Trophoblast cell (in vitro differentiated cells and primary cell): ENCODE measurements around the gene GGT1.

Source experiments
- DNase-seq, 2 donors: peaks; one replicate each; pipeline ENCODE4 v3.0.0-alpha.2; 2016
- H2AFZ ChIP-seq: 2 replicates; pipeline ENCODE4 v1.6.1; 2013; ENCODE audit warnings: low read length, moderate library complexity, mild to moderate bottlenecking; ENCODE audit not compliant: insufficient read depth, poor library complexity
- H2AK5ac ChIP-seq: 2 replicates; pipeline ENCODE4 v1.6.1; 2013; ENCODE audit warnings: mild to moderate bottlenecking, low read length
- H2BK120ac ChIP-seq: 2 replicates; pipeline ENCODE4 v1.6.1; 2013; ENCODE audit warnings: low read length, mild to moderate bottlenecking, moderate library complexity; ENCODE audit not compliant: insufficient read depth, poor library complexity
- H2BK12ac ChIP-seq: 2 replicates; pipeline ENCODE4 v1.6.1; 2013; ENCODE audit warnings: mild to moderate bottlenecking, low read length, moderate library complexity
- H2BK5ac ChIP-seq: 2 replicates; pipeline ENCODE4 v1.6.1; 2013; ENCODE audit warnings: low read length, low read depth, moderate library complexity, mild to moderate bottlenecking; ENCODE audit not compliant: poor library complexity
- H3K14ac ChIP-seq: 2 replicates; pipeline ENCODE4 v1.6.1; 2013; ENCODE audit warnings: mild to moderate bottlenecking, low read length
- H3K18ac ChIP-seq: 2 replicates; pipeline ENCODE4 v1.6.1; 2013; ENCODE audit warnings: mild to moderate bottlenecking, low read length
- H3K23ac ChIP-seq: 2 replicates; pipeline ENCODE4 v1.6.1; 2013; ENCODE audit warnings: low read length
- H3K27ac ChIP-seq: 2 replicates; pipeline ENCODE4 v1.5.1; 2013; ENCODE audit warnings: low read depth, mild to moderate bottlenecking, inconsistent platforms, low read length, moderate library complexity
- H3K27me3 ChIP-seq: 2 replicates; pipeline ENCODE4 v1.6.1; 2013; ENCODE audit warnings: inconsistent platforms, mild to moderate bottlenecking, low read length, moderate library complexity; ENCODE audit not compliant: insufficient read depth
- H3K36me3 ChIP-seq, 2 experiments: 1 replicate in 1 of 2; 2 replicates in 1 of 2; pipeline ENCODE4 v1.6.1; 2013; ENCODE audit warnings: low read length in 2 of 2, mild to moderate bottlenecking in 2 of 2, moderate library complexity in 1 of 2; ENCODE audit not compliant: insufficient read depth in 2 of 2, control insufficient read depth in 1 of 2
- H3K4ac ChIP-seq: 2 replicates; pipeline ENCODE4 v1.6.1; 2013; ENCODE audit warnings: low read depth, mild to moderate bottlenecking, low read length, moderate library complexity
- H3K4me1 ChIP-seq, 2 experiments: 1 replicate in 1 of 2; 2 replicates in 1 of 2; pipeline ENCODE4 v1.6.1; 2013; ENCODE audit warnings: low read length in 2 of 2, mild to moderate bottlenecking in 2 of 2, moderate library complexity in 1 of 2; ENCODE audit not compliant: insufficient read depth in 2 of 2, control insufficient read depth in 1 of 2
- H3K4me2 ChIP-seq: 2 replicates; pipeline ENCODE4 v1.6.1; 2013; ENCODE audit warnings: inconsistent platforms, mild to moderate bottlenecking, low read length, moderate library complexity
- H3K4me3 ChIP-seq: 2 replicates; pipeline ENCODE4 v1.5.1; 2013; ENCODE audit warnings: mild to moderate bottlenecking, low read depth, low read length, inconsistent platforms
- H3K79me1 ChIP-seq: one replicate; pipeline ENCODE4 v1.6.1; 2013; ENCODE audit warnings: low read length
- H3K79me2 ChIP-seq: 2 replicates; pipeline ENCODE4 v1.6.1; 2013; ENCODE audit warnings: low read length, mild to moderate bottlenecking; ENCODE audit not compliant: control insufficient read depth, insufficient read depth, poor library complexity
- H3K9ac ChIP-seq: 2 replicates; pipeline ENCODE4 v1.6.1; 2013; ENCODE audit warnings: mild to moderate bottlenecking, low read length
- H3K9me3 ChIP-seq: 2 replicates; pipeline ENCODE4 v1.6.1; 2013; ENCODE audit warnings: low read depth, mild to moderate bottlenecking, control low read depth, inconsistent platforms, low read length; ENCODE audit not compliant: insufficient read depth
- H4K12ac ChIP-seq: 2 replicates; pipeline ENCODE4 v1.6.1; 2013; ENCODE audit warnings: low read depth, mild to moderate bottlenecking, low read length, moderate library complexity
- H4K8ac ChIP-seq: 2 replicates; pipeline ENCODE4 v1.6.1; 2013; ENCODE audit warnings: low read depth, mild to moderate bottlenecking, low read length, moderate library complexity
- H4K91ac ChIP-seq: one replicate; pipeline ENCODE4 v1.6.1; 2013; ENCODE audit warnings: low read depth, mild to moderate bottlenecking, low read length, moderate library complexity
- WGBS: extraction: QIAGEN DNeasy Blood & Tissue Kit; methylation state at CpG from one replicate; pipeline ENCODE4 v1.1.7; 2013; ENCODE audit warnings: missing lambda C conversion rate; ENCODE audit not compliant: insufficient read length, insufficient coverage; ENCODE audit errors: extremely low coverage; 5-methylcytosine and 5-hydroxymethylcytosine counted together

The GGT1 gene

GRCh38 chr22:24576778-24577177 is 26.2 kb upstream of the GGT1 start:
- no peaks in the 10 kb centered on the region for H3K79me2 ChIP-seq
- H3K4me2 ChIP-seq, result no peak overlapping the region
- H3K9ac ChIP-seq, result no peak overlapping the region
- H2BK12ac ChIP-seq, result no peak overlapping the region
- H3K23ac ChIP-seq, result no peak overlapping the region
- WGBS, result no CpG with 5 or more reads among the region's 1 CpG
- H3K14ac ChIP-seq, result no peak overlapping the region
- no peak overlapping the region for H3K4ac ChIP-seq
- peaks cover 25 to 28% of the 10 kb centered on the region in 2 experiments for H3K36me3 ChIP-seq
- no peak overlapping the region for H3K4me3 ChIP-seq
- H3K27me3 ChIP-seq, result no peaks in the 10 kb centered on the region
- H2BK5ac ChIP-seq, result no peak overlapping the region
- no peak overlapping the region for H3K18ac ChIP-seq
- no peak overlapping the region for H3K27ac ChIP-seq
- no peaks in the 10 kb centered on the region for H3K4me1 ChIP-seq
- H2BK120ac ChIP-seq, result no peak overlapping the region
- no peak overlapping the region for H2AFZ ChIP-seq
- DNase-seq, result no peak
- H4K91ac ChIP-seq, result no peak overlapping the region
- no peaks in the 10 kb centered on the region for H3K79me1 ChIP-seq
- no peak overlapping the region for H4K8ac ChIP-seq
- H3K9me3 ChIP-seq, result no peaks in the 10 kb centered on the region
- no peak overlapping the region for H2AK5ac ChIP-seq
- H4K12ac ChIP-seq, result no peak overlapping the region

GRCh38 chr22:24578355-24579257 is 24.4 kb upstream of the GGT1 start:
- Histone ChIP-seq H3K79me1 (no peaks in the 10 kb centered on the region), H4K12ac (no peak overlapping the region), H3K4me2 (no peak overlapping the region), H3K27ac (no peak overlapping the region), H3K4ac (no peak overlapping the region), H3K4me3 (no peak overlapping the region), H2BK12ac (no peak overlapping the region), H4K8ac (no peak overlapping the region), H3K9ac (no peak overlapping the region), H3K18ac (no peak overlapping the region), H2BK120ac (no peak overlapping the region), H3K36me3 (peaks cover 12 to 14% of the 10 kb centered on the region in 2 experiments), H2AFZ (no peak overlapping the region), H3K27me3 (no peaks in the 10 kb centered on the region), H3K79me2 (no peaks in the 10 kb centered on the region), H3K4me1 (no peaks in the 10 kb centered on the region), H3K23ac (no peak overlapping the region), H3K14ac (no peak overlapping the region), H3K9me3 (no peaks in the 10 kb centered on the region), H2BK5ac (no peak overlapping the region), H2AK5ac (no peak overlapping the region), H4K91ac (no peak overlapping the region)
- no CpG with 5 or more reads among the region's 8 CpGs for WGBS
- DNase-seq, result peak in 1 of 2 donors; percentile 63

GRCh38 chr22:24579258-24579601 is 23.8 kb upstream of the GGT1 start:
- no peak overlapping the region for H2AK5ac ChIP-seq
- H3K27me3 ChIP-seq, result no peaks in the 10 kb centered on the region
- no peak overlapping the region for H3K4me3 ChIP-seq
- H3K79me2 ChIP-seq, result no peaks in the 10 kb centered on the region
- no peak overlapping the region for H3K27ac ChIP-seq
- no peak overlapping the region for H3K9ac ChIP-seq
- no peak overlapping the region for H4K91ac ChIP-seq
- no peak overlapping the region for H3K4me2 ChIP-seq
- no peak overlapping the region for H2BK5ac ChIP-seq
- H4K12ac ChIP-seq, result no peak overlapping the region
- no peak overlapping the region for H2AFZ ChIP-seq
- H2BK12ac ChIP-seq, result no peak overlapping the region
- H3K18ac ChIP-seq, result no peak overlapping the region
- H3K4me1 ChIP-seq, result no peaks in the 10 kb centered on the region
- no peak for DNase-seq
- H3K4ac ChIP-seq, result no peak overlapping the region
- no peak overlapping the region for H4K8ac ChIP-seq
- H3K23ac ChIP-seq, result no peak overlapping the region
- no CpG with 5 or more reads among the region's 1 CpG for WGBS
- peaks cover 9 to 12% of the 10 kb centered on the region in 2 experiments for H3K36me3 ChIP-seq
- no peak overlapping the region for H2BK120ac ChIP-seq
- no peaks in the 10 kb centered on the region for H3K79me1 ChIP-seq
- no peaks in the 10 kb centered on the region for H3K9me3 ChIP-seq
- no peak overlapping the region for H3K14ac ChIP-seq

- H3K4me3 ChIP-seq, result no peak overlapping the region
- H3K4me2 ChIP-seq, result no peak overlapping the region
- no peak overlapping the region for H2BK12ac ChIP-seq
- H4K12ac ChIP-seq, result no peak overlapping the region
- no peak overlapping the region for H4K91ac ChIP-seq
- no peak overlapping the region for H3K23ac ChIP-seq
- no peak overlapping the region for H3K18ac ChIP-seq
- no peak overlapping the region for H3K4ac ChIP-seq
- H3K79me2 ChIP-seq, result no peaks in the 10 kb centered on the region
- H3K27ac ChIP-seq, result no peak overlapping the region
- no CpG with 5 or more reads among the region's 2 CpGs for WGBS
- H3K4me1 ChIP-seq, result no peaks in the 10 kb centered on the region
- DNase-seq, result peak; percentile 10 to 62
- no peak overlapping the region for H2AK5ac ChIP-seq
- H2AFZ ChIP-seq, result no peak overlapping the region
- no peak overlapping the region for H2BK120ac ChIP-seq
- H3K79me1 ChIP-seq, result no peaks in the 10 kb centered on the region
- H4K8ac ChIP-seq, result no peak overlapping the region
- no peak overlapping the region for H3K9ac ChIP-seq
- no peaks in the 10 kb centered on the region for H3K9me3 ChIP-seq
- H2BK5ac ChIP-seq, result no peak overlapping the region
- no peak overlapping the region for H3K14ac ChIP-seq
- H3K36me3 ChIP-seq, result peaks cover 2 to 5% of the 10 kb centered on the region in 2 experiments
- H3K27me3 ChIP-seq, result no peaks in the 10 kb centered on the region
These were observed 22.7 kb upstream of the GGT1 start for GRCh38 chr22:24580276-24580675.
